Right lung (tissue), 5 donors: ENCODE data around the gene CC2D2B. TPM values are rescaled to one million over a fixed set of nuclear protein-coding genes. Genes with fewer than 3 reads are reported as not detected.
"Not testable (repeated sequence)": the region's sequence is repeated elsewhere in the genome, so short reads cannot be mapped to it uniquely, and the experiment has no call there.

Source experiments
- DNase-seq, 2 donors: peaks; one replicate each; pipeline ENCODE4 v3.0.0-alpha.2; 2013
- polyA plus RNA-seq, 5 donors: library from polyadenylated mRNA; unstranded; fragments of 120-200 nt; gene quantifications; one replicate each; pipeline versions ENCODE4 v1.2.1 to v1.2.3, GENCODE V29; 2013; ENCODE audit warnings: inconsistent platforms in 1 of 5, low replicate concordance in 1 of 5; ENCODE audit not compliant: insufficient read length in 5 of 5, insufficient read depth in 1 of 5

CC2D2B gene
- polyA plus RNA-seq, 5 donors = 1.4 to 2.8 (median 2.2) TPM

DNA sequence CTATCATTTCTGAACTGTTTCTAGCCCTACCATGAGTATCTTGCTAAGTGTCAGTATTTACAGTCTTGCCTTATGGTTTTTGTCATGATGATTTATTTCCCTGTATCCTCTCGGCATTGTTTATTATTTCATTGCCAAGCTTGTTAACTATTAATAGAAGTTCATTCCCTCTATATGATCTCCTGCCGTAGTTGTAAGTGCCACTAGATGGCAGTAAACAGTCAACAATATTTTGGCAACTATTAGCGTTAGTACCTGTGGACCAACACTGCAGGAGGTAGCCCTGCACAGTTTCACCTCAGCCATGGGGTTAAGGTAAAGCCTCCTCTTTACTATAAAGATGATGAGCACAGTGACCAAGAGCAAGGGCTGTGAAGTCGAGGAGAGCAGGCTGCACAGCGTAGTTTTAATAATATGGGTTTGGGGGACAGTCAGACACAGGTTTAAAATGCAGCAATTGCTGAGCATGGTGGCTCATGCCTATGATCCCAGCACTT, 109.5 kb downstream of the CC2D2B start:
- peak; percentile 58 to 77 for DNase-seq

DNA sequence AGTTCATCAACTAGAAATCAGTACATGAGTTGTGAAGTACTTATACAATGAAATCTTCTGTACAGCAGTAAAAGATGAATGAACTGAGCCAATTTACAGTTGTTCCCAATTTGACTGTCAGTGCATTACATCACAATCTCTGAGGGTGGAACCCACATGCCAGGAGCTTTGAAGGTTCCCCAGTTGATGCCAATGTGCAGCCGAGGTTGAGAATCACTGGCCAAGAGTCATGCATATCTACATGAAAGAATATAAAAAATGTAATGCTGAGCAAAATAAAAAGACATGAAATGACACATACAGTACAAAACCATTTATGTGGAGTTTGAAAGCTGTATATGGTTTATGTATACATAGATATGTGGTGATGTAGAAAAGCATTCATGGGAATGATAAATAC, 113.6 kb downstream of the CC2D2B start:
- no peak for DNase-seq

DNA sequence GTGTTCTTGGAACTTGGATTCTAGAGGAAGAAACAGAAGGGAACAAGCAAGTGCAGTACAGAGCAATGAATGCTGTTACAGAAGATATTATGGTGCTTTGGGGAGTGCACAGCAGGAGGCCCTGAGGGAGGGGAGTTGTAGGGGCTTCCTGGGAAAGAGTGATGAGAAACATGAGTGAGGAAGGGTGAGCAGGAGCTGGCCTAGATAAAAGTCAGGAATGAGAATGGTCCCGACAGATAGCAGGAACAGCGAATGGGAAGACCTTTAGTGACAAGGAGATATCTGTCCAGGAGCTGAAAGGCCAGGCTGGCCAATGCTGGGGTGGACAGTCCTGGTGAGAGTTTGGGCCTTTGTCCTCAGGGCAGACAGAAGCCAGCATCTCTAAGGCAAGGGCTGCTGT, 115.0 kb downstream of the CC2D2B start:
- DNase-seq = no peak

DNA sequence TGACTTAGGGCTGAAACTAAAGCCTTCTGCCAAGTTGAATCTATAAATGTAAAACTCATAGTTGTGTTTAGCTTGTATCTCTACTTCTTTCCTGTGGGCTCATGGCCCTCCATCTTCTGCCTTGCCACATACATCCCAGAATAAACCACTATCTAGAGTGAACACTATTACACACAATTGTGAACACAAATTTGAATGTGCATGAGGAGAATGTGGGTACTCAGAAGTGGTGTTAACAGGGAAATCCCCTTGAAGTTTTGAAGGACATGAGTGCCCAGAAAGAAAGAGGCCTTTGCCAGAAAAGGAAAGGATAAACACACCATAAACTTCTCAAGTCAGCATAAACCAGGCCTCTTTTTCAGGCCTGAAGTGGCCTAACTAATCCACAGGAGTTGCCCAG, 115.4 kb downstream of the CC2D2B start:
- DNase-seq = no peak

DNA sequence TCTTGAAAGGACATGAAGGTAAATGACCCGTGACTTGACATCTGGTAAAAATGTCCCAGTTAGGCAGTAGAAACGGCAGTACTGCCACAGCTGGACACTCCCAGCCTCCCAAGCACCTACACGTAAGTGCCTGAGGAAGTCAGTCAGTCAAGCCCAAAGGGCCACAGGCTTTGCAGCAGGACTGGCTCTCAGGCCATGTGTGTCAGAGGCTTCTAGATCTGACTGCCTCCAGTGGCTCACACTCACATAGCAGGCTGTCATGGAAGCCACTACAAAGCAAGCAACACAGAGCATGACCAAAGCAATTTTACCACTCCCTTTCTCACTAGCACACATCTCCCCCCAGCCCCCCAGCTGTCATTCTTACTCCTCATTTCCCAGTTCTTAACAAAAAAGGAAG, 117.8 kb downstream of the CC2D2B start:
- no peak for DNase-seq

DNA sequence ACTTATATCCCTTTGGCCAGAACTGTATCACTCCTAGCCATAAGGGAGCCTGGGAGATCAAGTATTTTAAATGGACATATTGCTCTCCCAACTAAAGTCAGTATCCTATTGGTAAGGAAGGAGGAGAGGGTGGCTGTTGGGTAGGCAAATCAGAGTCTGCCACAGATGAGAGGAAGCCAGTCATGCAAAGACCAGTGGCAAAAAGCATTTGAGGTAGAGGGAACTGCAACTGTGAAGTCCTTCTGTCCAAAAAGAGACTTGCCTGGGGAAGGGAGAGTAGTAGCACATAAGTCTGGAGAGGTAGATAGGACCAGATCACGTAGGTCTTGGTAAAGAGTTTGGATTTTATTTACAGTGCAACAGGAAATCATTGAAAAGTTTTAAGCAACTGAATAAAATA, 126.8 kb downstream of the CC2D2B start:
- DNase-seq = no peak

DNA sequence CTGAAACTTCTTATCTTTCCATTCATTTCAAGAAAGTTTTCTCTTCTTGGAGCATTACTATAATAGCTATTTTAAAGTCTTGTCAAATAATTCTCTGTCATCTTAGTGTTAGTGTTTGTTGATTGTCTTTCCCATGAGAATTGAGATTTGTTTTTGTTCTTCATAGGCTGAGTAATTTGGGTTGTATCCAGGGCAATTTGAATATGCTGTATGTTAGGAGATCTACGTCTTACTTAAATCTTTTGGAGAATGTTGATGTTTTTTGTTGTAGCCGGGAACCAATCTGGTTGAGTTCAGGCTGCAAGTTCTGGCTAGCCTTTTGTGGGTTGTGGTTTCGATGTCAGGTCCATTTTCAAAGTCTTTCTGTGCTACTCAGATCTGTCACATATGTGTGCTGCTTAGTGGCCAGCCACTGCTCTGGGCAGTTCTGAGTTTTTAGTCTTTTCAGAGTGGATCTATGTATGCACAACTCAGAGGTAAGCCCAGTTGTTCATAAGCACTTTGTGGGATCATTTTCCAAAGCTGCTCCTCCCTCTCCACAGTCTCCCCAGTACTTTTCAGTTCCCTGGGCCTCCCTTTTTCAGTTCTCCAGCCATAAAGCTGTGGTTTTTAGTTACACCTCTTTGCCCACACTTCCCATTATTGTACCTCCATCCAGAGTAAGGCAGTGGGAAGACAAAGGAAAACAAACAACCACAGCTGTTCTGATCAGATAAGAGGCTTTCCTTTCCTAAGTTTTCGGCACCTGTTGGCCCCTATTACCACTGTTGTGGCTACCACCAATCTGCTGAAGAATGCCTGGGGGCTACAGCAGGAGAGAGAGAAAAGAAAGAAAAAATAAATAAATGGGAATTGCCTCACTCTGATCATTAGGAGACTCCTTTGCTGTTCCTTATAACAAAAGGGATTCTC, 131.0 kb downstream of the CC2D2B start:
- DNase-seq = no peak

DNA sequence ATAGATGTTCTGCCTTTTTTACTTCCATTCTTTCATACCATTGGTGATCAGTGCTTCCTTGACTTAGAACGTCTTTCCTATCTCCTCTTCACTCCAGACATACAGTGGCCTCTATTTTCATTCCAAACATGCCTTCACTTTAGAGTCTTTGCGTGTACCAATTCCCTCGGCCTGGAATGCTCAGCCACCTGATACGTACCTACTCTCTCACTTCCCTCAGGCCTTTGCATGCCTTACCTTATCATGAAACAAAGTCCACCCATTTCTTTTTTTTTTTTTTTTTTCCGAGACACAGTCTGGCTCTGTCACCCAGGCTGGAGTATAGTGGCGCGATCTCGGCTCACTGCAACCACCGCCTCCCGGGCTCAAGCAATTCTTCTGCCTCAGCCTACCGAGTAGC, 133.4 kb downstream of the CC2D2B start:
- DNase-seq = no peak

DNA sequence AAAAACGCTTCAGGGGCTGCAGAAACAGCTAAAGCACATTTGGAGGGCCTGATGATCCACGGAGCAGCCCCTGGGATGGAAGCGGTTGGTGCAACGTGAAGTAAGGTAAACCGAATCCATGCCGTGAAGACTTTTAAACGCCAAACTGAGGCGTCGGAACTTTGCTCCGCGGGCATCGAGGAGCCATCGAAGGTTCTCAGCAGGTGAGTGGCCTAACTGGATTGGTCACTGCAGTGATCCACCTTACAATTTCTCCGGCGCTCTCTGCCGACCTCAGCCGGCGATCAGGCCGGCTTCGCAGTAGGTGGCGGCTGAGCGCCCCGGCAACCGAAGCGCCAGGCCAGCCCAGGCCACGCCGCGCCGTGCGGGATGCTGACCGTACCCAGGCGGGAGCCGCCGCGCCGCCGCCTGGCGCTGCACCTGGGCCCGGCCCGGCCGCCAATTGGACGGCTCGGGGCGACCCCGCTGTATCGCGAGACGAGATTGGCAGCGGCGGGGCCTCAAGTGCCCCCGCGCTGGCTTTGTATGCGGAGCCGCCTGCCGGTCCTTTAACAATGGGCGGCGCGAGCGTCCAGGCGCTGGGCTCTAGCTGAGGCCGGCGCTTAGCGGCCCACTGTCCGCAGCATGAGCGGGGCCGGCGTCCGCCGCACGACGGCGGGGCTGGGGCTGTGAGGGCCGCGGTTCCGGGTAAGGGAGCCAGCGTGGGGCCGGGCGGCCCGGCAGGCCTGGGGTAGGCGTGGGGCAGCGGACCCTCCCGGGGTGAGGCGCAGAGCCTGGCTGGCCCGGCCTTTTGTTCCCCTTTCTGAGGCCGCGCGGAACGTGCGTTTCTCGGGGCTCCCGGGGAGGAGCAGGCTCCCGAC, 135.5 kb downstream of the CC2D2B start, which contains the start of gene CCNJ:
Gene CCNJ, plus strand, starts transcription at position 551 of the 860 bp plus-strand sequence. CDS start 811 bp downstream, outside the sequence.
- peak; percentile 89 to 90 for DNase-seq

DNA sequence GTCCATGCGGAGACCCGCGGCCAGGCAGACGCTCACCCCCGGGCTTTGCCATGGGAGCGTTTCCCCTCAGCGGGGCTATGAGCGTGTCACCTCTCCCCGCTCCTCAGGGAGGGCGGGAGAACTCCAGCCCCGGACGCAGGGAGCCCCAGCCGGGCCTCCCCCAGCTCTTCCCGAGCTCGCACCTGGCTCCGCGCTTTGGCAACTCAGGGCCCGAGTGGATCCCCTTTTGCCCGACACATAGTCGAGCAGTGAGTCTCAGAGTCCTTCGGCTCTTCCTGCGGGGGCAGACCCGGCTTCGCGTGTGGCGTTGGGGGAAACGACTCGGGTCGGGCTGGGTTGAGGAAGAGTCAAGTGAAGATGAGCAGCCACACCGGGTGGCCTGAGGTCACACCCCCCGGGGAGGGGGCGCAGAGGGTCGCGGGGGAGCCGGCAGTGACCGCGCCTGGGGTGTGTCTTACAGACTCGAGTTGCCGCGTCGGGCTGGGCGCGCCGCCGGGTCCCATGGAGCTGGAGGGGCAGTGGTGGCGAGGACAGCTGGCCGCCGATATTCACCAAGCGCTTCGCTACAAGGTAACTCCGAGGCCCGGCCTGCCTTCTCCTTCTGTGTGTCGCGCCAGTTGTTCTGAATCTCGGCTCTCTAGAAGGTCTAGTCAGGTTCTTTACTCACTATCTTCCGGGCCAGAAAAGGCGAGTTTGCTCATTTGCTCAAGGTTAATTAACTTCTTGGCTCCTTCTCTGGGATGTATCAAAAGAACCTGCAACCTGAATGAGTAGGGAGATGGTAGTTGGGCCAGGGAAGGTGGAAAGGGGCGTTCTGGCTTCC, 136.3 kb downstream of the CC2D2B start:
- peak; percentile 41 to 57 for DNase-seq

DNA sequence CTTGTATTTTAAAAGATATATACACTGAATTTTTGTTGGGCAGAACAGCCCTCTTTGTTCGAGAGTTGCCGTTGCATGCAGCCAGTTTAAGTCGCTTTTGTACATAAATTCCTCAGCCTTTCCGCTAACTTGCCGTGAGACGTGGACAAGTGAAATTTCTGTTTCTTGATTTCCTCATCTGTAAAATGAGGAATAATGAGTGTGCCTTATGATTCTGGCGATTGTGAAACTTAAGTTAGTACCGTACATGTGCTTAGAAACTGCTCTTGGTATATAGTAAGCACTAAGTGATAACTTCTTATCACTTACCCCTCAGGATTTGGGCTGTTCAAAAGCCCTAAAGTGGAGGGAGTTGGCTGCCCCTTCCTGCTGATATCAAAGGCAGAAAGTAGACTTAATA, 137.0 kb downstream of the CC2D2B start:
- peak; percentile 12 to 30 for DNase-seq

DNA sequence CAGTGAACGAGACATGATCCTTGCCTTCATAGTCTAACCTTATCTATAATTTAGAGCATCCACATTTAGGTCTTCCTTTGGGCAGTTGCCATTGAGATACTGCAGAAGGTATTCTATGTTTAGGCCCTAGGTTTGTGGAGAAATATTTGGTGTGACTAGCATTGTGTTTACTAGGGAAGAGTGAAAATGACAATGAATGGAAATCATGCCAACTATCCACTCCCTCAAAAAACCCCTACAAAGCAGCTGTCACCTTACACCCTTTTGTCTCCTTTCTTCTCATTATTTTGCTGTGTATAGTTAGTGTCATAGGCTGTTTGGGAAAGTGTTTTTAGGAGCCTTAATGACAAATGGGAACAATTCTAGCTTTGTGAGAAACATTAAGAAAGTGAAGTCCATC, 138.8 kb downstream of the CC2D2B start:
- no peak for DNase-seq

DNA sequence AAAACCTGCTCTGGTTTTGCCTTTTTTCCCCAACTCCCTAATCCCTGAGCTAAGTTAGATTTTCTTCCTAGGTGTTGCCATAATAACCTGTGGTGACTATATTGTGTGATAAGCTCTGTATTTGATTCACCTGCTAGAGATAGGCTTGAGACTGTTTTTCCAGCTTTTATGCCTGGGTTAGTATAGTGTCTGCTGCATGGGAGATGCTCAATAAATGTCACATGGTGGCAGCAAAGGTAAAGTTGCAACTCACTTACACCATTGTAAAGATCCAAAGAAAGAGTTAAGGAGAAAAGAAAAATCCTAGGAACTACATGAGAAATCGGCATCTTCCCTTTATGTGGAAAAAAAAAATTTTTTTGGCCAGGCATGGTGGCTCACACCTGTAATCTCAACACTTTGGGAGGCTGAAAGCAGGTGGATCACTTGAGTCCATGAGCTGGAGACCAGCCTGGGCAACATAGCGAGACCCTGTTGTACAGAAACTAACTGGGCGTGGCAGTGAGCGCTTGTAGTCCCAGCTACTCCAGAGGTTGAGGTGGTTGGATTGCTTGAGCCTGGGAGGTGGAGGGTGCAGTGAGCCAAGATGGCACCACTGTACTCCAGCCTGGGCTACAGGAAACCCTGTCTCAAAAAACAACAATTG, 139.4 kb downstream of the CC2D2B start:
- DNase-seq = no peak

DNA sequence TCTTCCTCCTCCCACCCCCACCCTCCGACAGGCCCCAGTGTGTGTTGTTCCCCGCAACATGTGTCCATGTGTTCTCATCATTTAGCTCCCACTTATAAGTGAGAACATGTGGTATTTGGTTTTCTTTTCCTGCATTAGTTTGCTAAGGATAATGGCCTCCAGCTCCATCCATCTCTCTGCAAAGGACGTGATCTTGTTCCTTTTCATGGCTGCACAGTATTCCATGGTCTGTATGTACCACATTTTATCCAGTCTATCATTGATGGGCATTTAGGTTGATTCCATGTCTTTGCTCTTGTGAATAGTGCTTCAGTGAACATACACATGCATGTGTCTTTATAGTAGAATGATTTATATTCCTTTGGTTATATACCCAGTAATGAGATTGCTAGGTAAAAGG, 140.2 kb downstream of the CC2D2B start:
- not testable (repeated sequence) for DNase-seq

DNA sequence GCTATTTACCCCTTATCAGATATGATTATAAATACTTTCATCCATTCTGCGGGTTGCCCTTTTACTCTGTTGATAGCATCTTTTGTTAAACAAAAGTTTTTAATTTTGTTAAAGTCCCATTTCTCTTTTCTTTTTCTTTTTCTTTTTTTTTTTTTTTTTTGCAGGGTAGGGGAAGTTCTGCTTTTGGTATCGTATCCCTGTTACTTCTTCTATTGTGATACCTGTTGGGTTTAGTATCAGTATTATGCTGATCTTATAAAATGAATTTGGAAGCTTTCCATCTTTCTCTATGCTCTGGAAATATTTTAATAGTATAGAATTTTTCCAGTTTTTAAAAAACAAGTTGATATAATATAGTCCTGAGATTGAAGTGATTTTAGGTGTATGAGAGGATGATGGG, 141.6 kb downstream of the CC2D2B start:
- DNase-seq = no peak

DNA sequence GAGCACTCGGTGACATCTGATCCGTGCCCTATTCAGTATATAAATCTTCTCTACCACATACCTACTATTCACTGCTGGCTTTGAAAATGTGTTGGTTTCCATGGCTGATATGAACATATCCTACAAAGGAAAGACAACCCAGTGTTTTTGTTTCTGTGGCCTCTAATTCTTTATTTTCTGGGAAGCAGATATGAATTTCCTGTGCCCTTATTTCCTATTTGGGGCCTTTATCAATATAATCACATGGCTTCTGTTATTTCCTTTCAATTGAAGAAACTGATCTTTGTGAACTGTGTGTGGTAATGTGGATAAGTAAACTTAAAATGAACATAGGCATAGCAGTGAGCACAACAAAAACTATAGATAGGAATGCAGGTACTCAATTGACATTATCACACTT, 146.2 kb downstream of the CC2D2B start:
- DNase-seq = no peak

DNA sequence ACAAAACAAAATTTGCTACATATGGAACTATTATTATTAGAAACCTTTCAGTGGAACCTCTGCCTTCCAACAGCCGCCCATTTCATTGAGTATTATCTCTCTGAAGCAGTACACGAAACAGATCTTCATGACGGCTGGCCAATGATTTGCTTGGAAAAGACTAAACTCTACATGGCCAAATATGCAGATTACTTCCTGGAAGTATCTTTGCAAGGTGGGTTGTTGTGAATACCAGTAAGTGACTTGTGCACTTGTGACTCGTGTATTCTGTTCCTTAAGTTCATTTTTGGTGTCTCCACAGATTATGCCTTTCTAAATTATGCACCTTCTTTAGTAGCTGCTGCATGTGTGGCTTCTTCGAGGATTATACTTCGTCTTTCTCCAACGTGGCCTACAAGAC, 149.0 kb downstream of the CC2D2B start:
- no peak for DNase-seq

DNA sequence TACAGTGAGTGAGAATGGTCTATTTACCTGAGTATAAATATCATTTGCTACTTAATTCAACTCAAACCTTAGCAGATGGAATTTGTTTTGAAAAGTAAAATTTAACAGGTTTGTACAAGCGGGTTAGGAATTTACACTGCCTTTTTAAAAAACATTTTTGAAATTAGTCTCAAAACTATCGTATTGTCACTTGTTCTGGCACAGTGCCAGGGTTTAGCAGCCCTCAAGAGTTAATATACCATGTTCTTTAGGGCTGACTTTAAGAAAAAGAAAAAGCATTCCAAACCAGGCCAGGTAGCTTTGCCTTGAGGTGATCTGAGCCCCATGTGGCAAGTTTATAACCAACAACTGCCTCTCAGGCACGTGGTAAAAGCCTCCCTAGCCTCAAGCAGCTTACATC, 153.5 kb downstream of the CC2D2B start:
- DNase-seq = no peak

DNA sequence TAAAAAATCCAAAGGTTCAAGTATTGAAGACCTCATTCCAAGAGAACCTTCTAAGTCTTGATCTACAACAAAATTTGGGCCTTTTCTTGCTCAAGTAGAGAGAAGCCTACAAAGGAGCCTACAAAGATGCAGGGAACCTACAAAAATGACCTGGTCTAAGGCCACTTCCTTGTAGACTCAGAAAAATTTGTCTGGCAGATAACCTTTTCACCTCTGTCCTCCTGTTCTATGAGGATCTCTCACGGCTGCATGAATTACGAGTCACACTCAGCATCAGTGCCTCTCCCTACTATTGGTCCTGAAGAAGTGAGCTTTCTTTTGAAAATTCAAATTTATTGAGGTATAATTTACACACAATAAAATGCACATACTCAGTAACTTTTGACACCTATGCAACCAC, 164.9 kb downstream of the CC2D2B start:
- DNase-seq = no peak

DNA sequence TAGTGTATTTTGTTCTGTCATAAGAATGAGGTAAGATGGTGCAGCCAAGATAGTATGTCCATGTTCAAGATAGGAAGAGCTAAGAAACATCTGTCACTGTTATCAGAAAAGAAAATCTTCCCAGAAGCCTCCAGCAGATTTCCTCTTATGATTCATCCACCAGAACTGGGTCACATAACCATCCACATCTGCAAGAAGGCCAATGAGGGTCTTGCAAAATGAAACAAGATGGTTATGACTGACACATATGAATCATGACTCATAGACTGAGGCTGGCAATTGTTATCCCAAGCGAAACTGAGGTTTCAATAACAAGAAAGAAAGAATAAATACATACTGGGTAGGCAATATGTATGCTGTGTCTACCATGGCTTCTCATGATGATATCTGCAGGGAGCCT, 165.9 kb downstream of the CC2D2B start:
- no peak for DNase-seq

DNA sequence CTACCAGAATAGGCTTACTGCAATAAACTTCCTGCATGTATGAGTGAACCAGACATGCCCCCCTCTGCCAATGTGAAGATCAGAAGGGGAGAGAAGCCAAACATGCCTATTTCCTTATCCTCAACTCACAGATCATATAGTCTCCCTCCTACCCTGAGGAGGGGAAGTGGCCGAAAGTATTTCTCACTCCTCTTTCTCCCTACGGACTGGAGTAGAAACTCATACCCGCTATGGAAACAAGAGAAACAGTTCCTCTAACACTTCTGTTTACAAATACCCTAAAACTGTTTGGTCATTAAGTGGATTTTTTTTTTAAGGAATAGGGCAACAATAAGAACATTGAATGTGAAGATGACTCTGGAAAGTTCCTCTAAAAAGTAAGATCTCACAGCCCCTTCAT, 167.0 kb downstream of the CC2D2B start:
- DNase-seq = no peak
